Gastrocnemius medialis (tissue), 4 donors: ENCODE results near the gene SSNA1.

Experiments used
- POLR2A ChIP-seq, 2 donors: fragments of 450-650 bp; IDR thresholded peaks; one replicate each; pipeline ENCODE4 v1.6.1; 2017; ENCODE audit warnings: antibody characterized with exemption in 2 of 2, mild to moderate bottlenecking in 2 of 2, moderate library complexity in 2 of 2
- TF ChIP-seq, protein P1 (sequence below), 5 experiments: fragments of 450-650 bp in 3 of 5; fragments of 200-600 bp in 2 of 5; sonication (generic) in 2 of 5; IDR thresholded peaks in 4 of 5; conservative IDR thresholded peaks in 1 of 5; 1 replicate in 4 of 5; 2 replicates in 1 of 5; pipeline ENCODE4 v1.5.1; 2016 to 2019; ENCODE audit warnings: antibody characterized with exemption in 5 of 5, mild to moderate bottlenecking in 3 of 5, moderate library complexity in 3 of 5

GRCh38 chr9:137230705-137231371, 42.4 kb downstream of the SSNA1 start, which contains the start of gene SLC34A3:
- TF ChIP-seq POLR2A (IDR thresholded peaks at IDR 0.05): no peak
- TF ChIP-seq, protein P1, sequence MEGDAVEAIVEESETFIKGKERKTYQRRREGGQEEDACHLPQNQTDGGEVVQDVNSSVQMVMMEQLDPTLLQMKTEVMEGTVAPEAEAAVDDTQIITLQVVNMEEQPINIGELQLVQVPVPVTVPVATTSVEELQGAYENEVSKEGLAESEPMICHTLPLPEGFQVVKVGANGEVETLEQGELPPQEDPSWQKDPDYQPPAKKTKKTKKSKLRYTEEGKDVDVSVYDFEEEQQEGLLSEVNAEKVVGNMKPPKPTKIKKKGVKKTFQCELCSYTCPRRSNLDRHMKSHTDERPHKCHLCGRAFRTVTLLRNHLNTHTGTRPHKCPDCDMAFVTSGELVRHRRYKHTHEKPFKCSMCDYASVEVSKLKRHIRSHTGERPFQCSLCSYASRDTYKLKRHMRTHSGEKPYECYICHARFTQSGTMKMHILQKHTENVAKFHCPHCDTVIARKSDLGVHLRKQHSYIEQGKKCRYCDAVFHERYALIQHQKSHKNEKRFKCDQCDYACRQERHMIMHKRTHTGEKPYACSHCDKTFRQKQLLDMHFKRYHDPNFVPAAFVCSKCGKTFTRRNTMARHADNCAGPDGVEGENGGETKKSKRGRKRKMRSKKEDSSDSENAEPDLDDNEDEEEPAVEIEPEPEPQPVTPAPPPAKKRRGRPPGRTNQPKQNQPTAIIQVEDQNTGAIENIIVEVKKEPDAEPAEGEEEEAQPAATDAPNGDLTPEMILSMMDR (IDR thresholded peaks at IDR 0.05 in 4 of 5, conservative IDR thresholded peaks at IDR 0.05 in 1 of 5): no peak
